HK-2 (cell line): ENCODE results near the gene LHFPL2.

Source experiments
- DNase-seq: peaks from one replicate; pipeline ENCODE4 v3.0.0-alpha.2; 2018; ENCODE audit not compliant: unreplicated experiment

The LHFPL2 gene

GRCh38 chr5:78503958-78504653 is 144.5 kb downstream of the LHFPL2 start:
- no peak for DNase-seq

- DNase-seq = no peak
Measured at GRCh38 chr5:78501411-78502352, 146.9 kb downstream of the LHFPL2 start.

- DNase-seq = no peak
Measured at GRCh38 chr5:78500871-78501270, 147.7 kb downstream of the LHFPL2 start.

GRCh38 chr5:78500028-78500427 is 148.5 kb downstream of the LHFPL2 start:
- DNase-seq = no peak

GRCh38 chr5:78499485-78499884 is 149.1 kb downstream of the LHFPL2 start:
- no peak for DNase-seq

GRCh38 chr5:78497573-78498533 is 150.7 kb downstream of the LHFPL2 start:
- no peak for DNase-seq

- no peak for DNase-seq
Measured at GRCh38 chr5:78496373-78496772, 152.2 kb downstream of the LHFPL2 start.

- no peak for DNase-seq
Measured at GRCh38 chr5:78495800-78496199, 152.8 kb downstream of the LHFPL2 start.

- no peak for DNase-seq
Measured at GRCh38 chr5:78492650-78493049, 155.9 kb downstream of the LHFPL2 start.

- no peak for DNase-seq
Measured at GRCh38 chr5:78492224-78492623, 156.3 kb downstream of the LHFPL2 start.

- DNase-seq = no peak
Measured at GRCh38 chr5:78490709-78491485, 157.7 kb downstream of the LHFPL2 start.

GRCh38 chr5:78487846-78488245 is 160.7 kb downstream of the LHFPL2 start:
- DNase-seq = no peak

GRCh38 chr5:78486218-78486617 is 162.4 kb downstream of the LHFPL2 start:
- DNase-seq = no peak

GRCh38 chr5:78483809-78484521 is 164.6 kb downstream of the LHFPL2 start:
- no peak for DNase-seq

- DNase-seq = no peak
Measured at GRCh38 chr5:78482948-78483347, 165.6 kb downstream of the LHFPL2 start.

GRCh38 chr5:78476795-78477194 is 171.8 kb downstream of the LHFPL2 start:
- DNase-seq = no peak

GRCh38 chr5:78475370-78475769 is 173.2 kb downstream of the LHFPL2 start:
- no peak for DNase-seq

GRCh38 chr5:78473751-78474150 is 174.8 kb downstream of the LHFPL2 start:
- no peak for DNase-seq

- DNase-seq = no peak
Measured at GRCh38 chr5:78472469-78473106, 176.0 kb downstream of the LHFPL2 start.

- DNase-seq = no peak
Measured at GRCh38 chr5:78471896-78472295, 176.7 kb downstream of the LHFPL2 start.
